HEK293 (cell line): ENCODE data around the gene EXOSC7.
"Not testable (repeated sequence)": the region's sequence is repeated elsewhere in the genome, so short reads cannot be mapped to it uniquely, and the experiment has no call there.

ENCODE experiments used
- CTCF ChIA-PET: fragments of 350-600 bp; formaldehyde crosslinking; extraction: SDS; loops from one replicate; lab custom pipeline; 2021; ENCODE audit warnings: antibody characterized with exemption; lab: Yijun Ruan, JAX
- POLR2A ChIA-PET: fragments of 300-600 bp; formaldehyde crosslinking; extraction: SDS; loops from one replicate; lab custom pipeline; 2020; ENCODE audit warnings: antibody characterized with exemption, inconsistent platforms; lab: Yijun Ruan, JAX
- H3K27ac ChIP-seq: fragments of 200-500 bp; sonication (Bioruptor generic); 2 replicates; pipeline ENCODE4 v1.5.1; 2014; ENCODE audit warnings: low read depth, low read length, control low read depth, inconsistent platforms; ENCODE audit errors: extremely low read depth
- H3K36me3 ChIP-seq, 2 experiments: fragments of 200-500 bp in 1 of 2; sonication (Bioruptor generic) in 1 of 2; 1 replicate in 1 of 2; 2 replicates in 1 of 2; pipeline ENCODE4 v1.5.1; 2014 to 2017; ENCODE audit warnings: inconsistent platforms in 2 of 2, low read length in 2 of 2; ENCODE audit not compliant: control insufficient read depth in 2 of 2, insufficient read depth in 1 of 2
- H3K4me1 ChIP-seq: fragments of 200-500 bp; sonication (Bioruptor generic); 2 replicates; pipeline ENCODE4 v1.5.1; 2014; ENCODE audit warnings: mild to moderate bottlenecking, low read length, inconsistent platforms; ENCODE audit not compliant: control insufficient read depth, insufficient read depth
- H3K4me3 ChIP-seq: 2 replicates; pipeline ENCODE4 v1.5.1; 2011; ENCODE audit warnings: low read depth, mild to moderate bottlenecking, control low read depth, low read length, moderate library complexity
- H3K9me3 ChIP-seq: fragments of 200-500 bp; sonication (Bioruptor generic); 2 replicates; pipeline ENCODE4 v1.5.1; 2014; ENCODE audit warnings: low read depth, low read length, inconsistent platforms; ENCODE audit not compliant: control insufficient read depth, insufficient read depth
- BCL11B ChIP-seq: fragments of 450-650 bp; formaldehyde crosslinking; IDR thresholded peaks from 2 replicates; pipeline ENCODE4 v1.5.1; 2016; ENCODE audit warnings: low read depth, missing biosample characterization, missing genetic modification characterization
- GLI4 ChIP-seq: fragments of 450-650 bp; formaldehyde crosslinking; IDR thresholded peaks from 2 replicates; pipeline ENCODE4 v1.5.1; 2016; ENCODE audit warnings: missing biosample characterization, missing genetic modification characterization
- HOXD13 ChIP-seq: sonication (generic); formaldehyde crosslinking; IDR thresholded peaks from 2 replicates; pipeline ENCODE4 v1.8.0; 2022; ENCODE audit warnings: missing genetic modification reagents, borderline replicate concordance
- PRDM1 ChIP-seq: fragments of 450-650 bp; formaldehyde crosslinking; IDR thresholded peaks from 2 replicates; pipeline ENCODE4; 2016; ENCODE audit warnings: missing biosample characterization, missing genetic modification characterization
- SETDB1 ChIP-seq: IDR thresholded peaks from one replicate; pipeline ENCODE4 v1.6.1; 2017; ENCODE audit warnings: mild to moderate bottlenecking, low read length, moderate library complexity, mixed read lengths; ENCODE audit not compliant: insufficient read length
- TCF7L2 ChIP-seq: IDR thresholded peaks from 2 replicates; pipeline ENCODE4 v1.6.1; 2011; ENCODE audit warnings: low read depth, mild to moderate bottlenecking, inconsistent platforms, low read length, moderate library complexity, borderline replicate concordance
- TRIM28 ChIP-seq: IDR thresholded peaks from 2 replicates; pipeline ENCODE4 v1.6.1; 2011; ENCODE audit warnings: low read length, control low read depth, borderline replicate concordance
- ZBTB20 ChIP-seq: fragments of 450-650 bp; formaldehyde crosslinking; IDR thresholded peaks from 2 replicates; pipeline ENCODE4 v1.5.1; 2016; ENCODE audit warnings: missing biosample characterization, missing genetic modification characterization
- ZNF114 ChIP-seq: fragments of 450-650 bp; formaldehyde crosslinking; IDR thresholded peaks from 2 replicates; pipeline ENCODE4 v1.5.0; 2017; ENCODE audit warnings: missing biosample characterization, missing genetic modification characterization
- ZNF133 ChIP-seq: fragments of 450-650 bp; formaldehyde crosslinking; IDR thresholded peaks from 2 replicates; pipeline ENCODE4 v1.5.1; 2016; ENCODE audit warnings: missing biosample characterization, missing genetic modification characterization
- ZNF146 ChIP-seq: fragments of 450-650 bp; formaldehyde crosslinking; IDR thresholded peaks from 2 replicates; pipeline ENCODE4 v1.5.1; 2016; ENCODE audit warnings: missing biosample characterization, missing genetic modification characterization
- ZNF157 ChIP-seq: fragments of 450-650 bp; formaldehyde crosslinking; IDR thresholded peaks from 2 replicates; pipeline ENCODE4 v1.5.1; 2016; ENCODE audit warnings: missing biosample characterization, missing genetic modification characterization
- ZNF174 ChIP-seq: fragments of 450-650 bp; formaldehyde crosslinking; IDR thresholded peaks from 2 replicates; pipeline ENCODE4 v1.5.0; 2017; ENCODE audit warnings: missing biosample characterization, mild to moderate bottlenecking, missing genetic modification characterization
- ZNF211 ChIP-seq: fragments of 450-650 bp; formaldehyde crosslinking; IDR thresholded peaks from 2 replicates; pipeline ENCODE4 v1.5.1; 2016; ENCODE audit warnings: low read depth, missing biosample characterization, missing genetic modification characterization
- ZNF311 ChIP-seq: fragments of 450-650 bp; formaldehyde crosslinking; IDR thresholded peaks from 2 replicates; pipeline ENCODE4 v1.5.1; 2017; ENCODE audit warnings: missing biosample characterization, missing genetic modification characterization, borderline replicate concordance
- ZNF48 ChIP-seq: fragments of 450-650 bp; formaldehyde crosslinking; IDR thresholded peaks from 2 replicates; pipeline ENCODE4 v1.5.1; 2016; ENCODE audit warnings: missing biosample characterization, missing genetic modification characterization
- ZNF501 ChIP-seq: fragments of 450-650 bp; formaldehyde crosslinking; IDR thresholded peaks from 2 replicates; pipeline ENCODE4 v1.5.1; 2016; ENCODE audit warnings: missing biosample characterization, missing genetic modification characterization
- ZNF561 ChIP-seq: fragments of 450-650 bp; IDR thresholded peaks from 2 replicates; pipeline ENCODE4 v1.5.1; 2018; ENCODE audit warnings: missing biosample characterization, missing genetic modification characterization, borderline replicate concordance
- ZNF629 ChIP-seq: fragments of 450-650 bp; formaldehyde crosslinking; IDR thresholded peaks from 2 replicates; pipeline ENCODE4 v1.5.1; 2017; ENCODE audit warnings: missing biosample characterization, missing genetic modification characterization
- ZNF660 ChIP-seq: fragments of 450-650 bp; IDR thresholded peaks from 2 replicates; pipeline ENCODE4 v1.5.1; 2018; ENCODE audit warnings: missing biosample characterization, mild to moderate bottlenecking, missing genetic modification characterization
- ZNF664 ChIP-seq: fragments of 450-650 bp; formaldehyde crosslinking; IDR thresholded peaks from 2 replicates; pipeline ENCODE4 v1.5.1; 2016; ENCODE audit warnings: missing biosample characterization, missing genetic modification characterization
- ZNF707 ChIP-seq: fragments of 450-650 bp; formaldehyde crosslinking; IDR thresholded peaks from 2 replicates; pipeline ENCODE4 v1.5.1; 2016; ENCODE audit warnings: missing biosample characterization, missing genetic modification characterization
- ZNF792 ChIP-seq: fragments of 450-650 bp; formaldehyde crosslinking; IDR thresholded peaks from 2 replicates; pipeline ENCODE4 v1.5.1; 2016; ENCODE audit warnings: missing biosample characterization, missing genetic modification characterization
- ZSCAN30 ChIP-seq: fragments of 450-650 bp; IDR thresholded peaks from 2 replicates; pipeline ENCODE4 v1.5.1; 2018; ENCODE audit warnings: missing biosample characterization, mild to moderate bottlenecking, missing genetic modification characterization, moderate library complexity
- TF ChIP-seq, protein P1 (sequence below): fragments of 450-650 bp; formaldehyde crosslinking; IDR thresholded peaks from 2 replicates; pipeline ENCODE4 v1.5.1; 2016; ENCODE audit warnings: missing biosample characterization, missing genetic modification characterization, low read depth
- TF ChIP-seq, protein P2 (sequence below): fragments of 450-650 bp; formaldehyde crosslinking; IDR thresholded peaks from 2 replicates; pipeline ENCODE4; 2016; ENCODE audit warnings: missing biosample characterization, missing genetic modification characterization
- TF ChIP-seq, protein P3 (sequence below): IDR thresholded peaks from 2 replicates; pipeline ENCODE4 v1.6.1; 2011; ENCODE audit warnings: mild to moderate bottlenecking, low read depth, low read length, borderline replicate concordance
- TF ChIP-seq, protein P4 (sequence below): fragments of 450-650 bp; formaldehyde crosslinking; IDR thresholded peaks from 2 replicates; pipeline ENCODE4 v1.5.1; 2016; ENCODE audit warnings: missing biosample characterization, missing genetic modification characterization

EXOSC7 gene

DNA sequence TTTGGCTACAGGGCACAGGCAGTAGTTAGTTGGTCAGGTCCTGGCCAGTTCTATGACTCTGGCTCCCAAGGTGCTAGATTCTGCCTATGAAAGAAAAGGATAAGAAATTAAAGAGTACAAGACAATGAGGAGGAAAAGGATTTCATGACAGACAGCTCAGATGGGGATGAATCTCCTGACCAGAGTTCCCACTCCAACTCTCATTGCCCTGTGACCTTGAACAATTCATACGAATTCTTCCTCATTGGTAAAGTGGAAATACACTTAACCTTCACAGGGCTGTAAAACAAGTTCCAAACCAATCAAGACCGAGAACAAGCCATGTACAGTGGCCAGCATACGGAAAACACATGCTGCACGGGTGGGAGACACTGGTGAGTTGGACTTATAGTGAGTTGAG is 73.8 kb downstream of the EXOSC7 start:
- Histone ChIP-seq H3K27ac (no peak overlapping the region), H3K4me3 (no peak overlapping the region), H3K4me1 (no peaks in the 10 kb centered on the region), H3K9me3 (no peaks in the 10 kb centered on the region), H3K36me3 (no peaks in the 10 kb centered on the region)
- TF ChIP-seq SETDB1: no peak
- no peak for TF ChIP-seq ZNF311 (tag by site-specific recombination)
- TF ChIP-seq ZNF561: no peak
- TF ChIP-seq BCL11B (tag by site-specific recombination): no peak
- no peak for TF ChIP-seq GLI4
- no peak for TF ChIP-seq ZNF174 (tag by site-specific recombination)
- TF ChIP-seq ZNF707 (tag by site-specific recombination): no peak
- no peak for TF ChIP-seq TCF7L2
- TF ChIP-seq ZNF501 (tag by site-specific recombination): no peak
- TF ChIP-seq, protein P1, sequence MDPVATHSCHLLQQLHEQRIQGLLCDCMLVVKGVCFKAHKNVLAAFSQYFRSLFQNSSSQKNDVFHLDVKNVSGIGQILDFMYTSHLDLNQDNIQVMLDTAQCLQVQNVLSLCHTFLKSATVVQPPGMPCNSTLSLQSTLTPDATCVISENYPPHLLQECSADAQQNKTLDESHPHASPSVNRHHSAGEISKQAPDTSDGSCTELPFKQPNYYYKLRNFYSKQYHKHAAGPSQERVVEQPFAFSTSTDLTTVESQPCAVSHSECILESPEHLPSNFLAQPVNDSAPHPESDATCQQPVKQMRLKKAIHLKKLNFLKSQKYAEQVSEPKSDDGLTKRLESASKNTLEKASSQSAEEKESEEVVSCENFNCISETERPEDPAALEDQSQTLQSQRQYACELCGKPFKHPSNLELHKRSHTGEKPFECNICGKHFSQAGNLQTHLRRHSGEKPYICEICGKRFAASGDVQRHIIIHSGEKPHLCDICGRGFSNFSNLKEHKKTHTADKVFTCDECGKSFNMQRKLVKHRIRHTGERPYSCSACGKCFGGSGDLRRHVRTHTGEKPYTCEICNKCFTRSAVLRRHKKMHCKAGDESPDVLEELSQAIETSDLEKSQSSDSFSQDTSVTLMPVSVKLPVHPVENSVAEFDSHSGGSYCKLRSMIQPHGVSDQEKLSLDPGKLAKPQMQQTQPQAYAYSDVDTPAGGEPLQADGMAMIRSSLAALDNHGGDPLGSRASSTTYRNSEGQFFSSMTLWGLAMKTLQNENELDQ: no peak
- POLR2A ChIA-PET: no interaction called here
- CTCF ChIA-PET: interaction anchor here (0.6 to 1.1 kb wide), 3 partner anchors 9 to 869 kb away, joined by 3 to 5 read pairs (median 3); no protein-coding TSS in a partner anchor

DNA sequence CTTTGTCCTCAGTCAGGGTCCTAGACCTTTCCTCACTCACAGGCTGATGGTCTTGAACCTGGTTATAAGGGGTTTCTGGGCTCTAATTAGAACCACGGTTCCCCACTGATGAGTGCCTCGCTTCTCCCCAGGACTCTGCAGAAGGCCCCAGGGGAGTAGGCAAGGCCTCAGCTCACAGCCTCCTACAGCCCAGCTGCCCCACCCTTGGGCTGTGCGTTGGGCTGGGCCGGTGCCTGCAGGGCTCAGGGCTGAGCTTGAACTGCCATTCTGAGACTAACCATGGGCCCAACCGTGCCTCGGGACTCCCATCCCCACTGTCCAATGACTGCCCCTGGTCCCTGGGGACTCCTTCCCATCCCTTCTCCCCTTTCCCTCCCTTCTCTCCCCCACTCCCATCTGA is 75.6 kb downstream of the EXOSC7 start:
- TF ChIP-seq ZNF146 (tag by site-specific recombination): no peak
- TF ChIP-seq ZNF157 (tag by site-specific recombination): no peak
- TF ChIP-seq, protein P2, sequence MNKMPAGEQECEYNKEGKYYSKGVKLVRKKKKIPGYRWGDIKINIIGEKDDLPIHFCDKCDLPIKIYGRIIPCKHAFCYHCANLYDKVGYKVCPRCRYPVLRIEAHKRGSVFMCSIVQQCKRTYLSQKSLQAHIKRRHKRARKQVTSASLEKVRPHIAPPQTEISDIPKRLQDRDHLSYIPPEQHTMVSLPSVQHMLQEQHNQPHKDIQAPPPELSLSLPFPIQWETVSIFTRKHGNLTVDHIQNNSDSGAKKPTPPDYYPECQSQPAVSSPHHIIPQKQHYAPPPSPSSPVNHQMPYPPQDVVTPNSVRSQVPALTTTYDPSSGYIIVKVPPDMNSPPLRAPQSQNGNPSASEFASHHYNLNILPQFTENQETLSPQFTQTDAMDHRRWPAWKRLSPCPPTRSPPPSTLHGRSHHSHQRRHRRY (tag by site-specific recombination): no peak
- TF ChIP-seq, protein P3, sequence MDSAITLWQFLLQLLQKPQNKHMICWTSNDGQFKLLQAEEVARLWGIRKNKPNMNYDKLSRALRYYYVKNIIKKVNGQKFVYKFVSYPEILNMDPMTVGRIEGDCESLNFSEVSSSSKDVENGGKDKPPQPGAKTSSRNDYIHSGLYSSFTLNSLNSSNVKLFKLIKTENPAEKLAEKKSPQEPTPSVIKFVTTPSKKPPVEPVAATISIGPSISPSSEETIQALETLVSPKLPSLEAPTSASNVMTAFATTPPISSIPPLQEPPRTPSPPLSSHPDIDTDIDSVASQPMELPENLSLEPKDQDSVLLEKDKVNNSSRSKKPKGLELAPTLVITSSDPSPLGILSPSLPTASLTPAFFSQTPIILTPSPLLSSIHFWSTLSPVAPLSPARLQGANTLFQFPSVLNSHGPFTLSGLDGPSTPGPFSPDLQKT: no peak
- TF ChIP-seq HOXD13 (CRISPR knock-in tag): no peak
- TF ChIP-seq, protein P4, sequence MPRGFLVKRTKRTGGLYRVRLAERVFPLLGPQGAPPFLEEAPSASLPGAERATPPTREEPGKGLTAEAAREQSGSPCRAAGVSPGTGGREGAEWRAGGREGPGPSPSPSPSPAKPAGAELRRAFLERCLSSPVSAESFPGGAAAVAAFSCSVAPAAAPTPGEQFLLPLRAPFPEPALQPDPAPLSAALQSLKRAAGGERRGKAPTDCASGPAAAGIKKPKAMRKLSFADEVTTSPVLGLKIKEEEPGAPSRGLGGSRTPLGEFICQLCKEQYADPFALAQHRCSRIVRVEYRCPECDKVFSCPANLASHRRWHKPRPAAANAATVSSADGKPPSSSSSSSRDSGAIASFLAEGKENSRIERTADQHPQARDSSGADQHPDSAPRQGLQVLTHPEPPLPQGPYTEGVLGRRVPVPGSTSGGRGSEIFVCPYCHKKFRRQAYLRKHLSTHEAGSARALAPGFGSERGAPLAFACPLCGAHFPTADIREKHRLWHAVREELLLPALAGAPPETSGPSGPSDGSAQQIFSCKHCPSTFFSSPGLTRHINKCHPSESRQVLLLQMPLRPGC: no peak
- TF ChIP-seq, protein P1: no peak
- no peak for TF ChIP-seq ZNF114 (tag by site-specific recombination)
- TF ChIP-seq ZNF48: no peak
- TF ChIP-seq ZNF133 (tag by site-specific recombination): no peak
- no peak for TF ChIP-seq ZSCAN30
- no peak for TF ChIP-seq ZNF629 (tag by site-specific recombination)
- no peak for TF ChIP-seq ZNF211
- no peak for TF ChIP-seq ZNF792 (tag by site-specific recombination)
- no peak for TF ChIP-seq ZNF660 (tag by site-specific recombination)
- no peak for TF ChIP-seq PRDM1 (tag by site-specific recombination)
- no peak for TF ChIP-seq TRIM28
- no peak for TF ChIP-seq SETDB1
- no peak for TF ChIP-seq ZBTB20
- no peak for TF ChIP-seq ZNF664 (tag by site-specific recombination)
- TF ChIP-seq, all 188 proteins: peak for 0
- Histone ChIP-seq H3K9me3 (no peaks in the 10 kb centered on the region), H3K27ac (no peak overlapping the region), H3K4me3 (no peak overlapping the region), H3K4me1 (no peaks in the 10 kb centered on the region), H3K36me3 (no peaks in the 10 kb centered on the region)
- CTCF ChIA-PET: interaction anchor here (2.5 kb wide), 1 partner anchor 11 kb away, joined by 11 read pairs; no protein-coding TSS in a partner anchor
- POLR2A ChIA-PET: no interaction called here

DNA sequence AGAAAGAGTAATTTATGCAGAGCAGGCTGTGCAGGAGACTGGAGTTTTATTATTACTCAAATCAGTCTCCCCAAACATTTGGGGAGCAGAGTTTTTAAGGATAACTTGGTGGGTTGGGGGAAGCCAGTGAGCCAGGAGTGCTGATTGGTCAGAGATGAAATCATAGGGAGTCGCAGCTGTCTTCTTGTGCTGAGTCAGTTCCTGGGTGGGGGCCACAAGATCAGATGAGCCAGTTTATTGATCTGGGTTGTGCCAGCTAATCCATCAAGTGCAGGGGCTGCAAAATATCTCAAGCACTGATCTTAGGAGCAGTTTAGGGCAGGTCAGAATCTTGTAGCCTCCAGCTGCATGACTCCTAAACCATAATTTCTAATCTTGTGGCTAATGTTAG is 77.8 kb downstream of the EXOSC7 start:
- H3K4me3 ChIP-seq, POLR2A ChIA-PET, H3K4me1 ChIP-seq, H3K27ac ChIP-seq, H3K36me3 ChIP-seq, H3K9me3 ChIP-seq: not testable (repeated sequence)
- CTCF ChIA-PET: interaction anchor here (1.2 to 2.5 kb wide), 2 partner anchors 13 to 157 kb away, joined by 3 to 11 read pairs; no protein-coding TSS in a partner anchor
